Eye (tissue), 1 donor: ENCODE data around the gene C8G.
A peak's percentile ranks its signal among the peaks of the same experiment; 100 is the strongest.

ENCODE experiments used
- DNase-seq: peaks from one replicate; pipeline ENCODE4 v3.0.0-alpha.2; 2015

The C8G gene

GRCh38 chr9:136942112-136942880 lies 2.7 kb upstream of the C8G start:
- DNase-seq = no peak

DNA sequence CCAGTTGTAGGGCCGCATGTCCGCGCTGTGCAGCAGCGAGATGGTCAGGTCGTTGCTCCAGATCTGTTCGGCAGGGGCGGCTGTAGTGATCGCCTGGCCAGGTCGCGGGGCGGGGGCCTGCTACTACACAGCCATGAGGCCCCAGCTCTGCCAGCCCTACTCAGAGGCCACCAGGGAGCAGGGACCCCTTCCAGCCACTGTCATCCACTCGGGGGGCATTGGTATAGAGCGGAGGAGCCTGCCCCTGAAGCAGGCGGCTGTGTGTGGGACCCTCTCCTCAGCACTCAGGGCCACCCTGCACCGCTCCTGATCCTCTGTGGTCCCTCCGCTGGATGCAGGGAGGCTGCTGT lies 2.2 kb upstream of the C8G start:
- no peak for DNase-seq

DNA sequence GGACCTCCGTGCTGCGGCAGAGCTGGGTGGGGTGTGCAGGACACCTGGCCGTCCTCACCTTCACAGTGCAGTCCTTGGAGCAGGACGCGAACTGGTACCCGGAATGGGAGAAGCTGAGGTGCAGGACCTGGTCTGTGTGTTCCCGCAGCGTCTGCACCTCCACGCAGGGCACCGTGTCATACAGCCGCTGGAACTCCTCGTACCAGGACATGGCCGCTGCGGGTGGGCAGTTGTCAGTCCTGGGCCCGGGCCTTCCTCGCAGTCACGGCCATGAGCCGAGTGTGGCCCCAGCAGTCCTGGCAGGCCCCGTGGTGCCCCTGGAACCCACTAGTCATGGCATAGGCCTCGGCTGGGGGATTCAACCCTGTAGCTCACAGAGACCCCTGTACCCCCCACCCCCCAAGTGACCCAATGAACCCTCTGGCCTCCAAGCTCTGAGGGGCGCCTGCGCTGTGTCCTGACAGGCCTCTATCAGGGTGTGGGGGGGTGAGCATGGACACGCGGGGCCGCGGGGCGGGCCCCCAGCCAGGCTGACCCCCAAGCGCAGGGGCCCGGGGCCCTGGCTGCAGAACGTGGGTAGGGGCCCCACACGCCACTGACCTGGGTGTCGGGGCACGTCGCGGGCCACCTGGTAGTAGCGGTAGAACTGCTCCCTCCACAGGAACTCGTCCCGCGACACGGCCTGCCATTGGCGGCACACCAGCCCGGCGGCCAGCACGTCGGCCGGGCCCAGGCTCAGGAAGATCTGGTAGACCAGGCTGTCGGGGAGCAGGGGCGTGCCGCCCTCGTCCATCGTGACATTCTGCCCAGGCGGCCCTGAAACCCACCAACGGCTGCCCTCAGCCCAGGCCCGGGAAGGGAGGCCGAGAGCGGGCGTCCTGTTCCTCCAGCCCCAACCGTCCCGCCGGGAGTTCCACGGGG lies 1.5 kb upstream of the C8G start:
- DNase-seq = no peak

DNA sequence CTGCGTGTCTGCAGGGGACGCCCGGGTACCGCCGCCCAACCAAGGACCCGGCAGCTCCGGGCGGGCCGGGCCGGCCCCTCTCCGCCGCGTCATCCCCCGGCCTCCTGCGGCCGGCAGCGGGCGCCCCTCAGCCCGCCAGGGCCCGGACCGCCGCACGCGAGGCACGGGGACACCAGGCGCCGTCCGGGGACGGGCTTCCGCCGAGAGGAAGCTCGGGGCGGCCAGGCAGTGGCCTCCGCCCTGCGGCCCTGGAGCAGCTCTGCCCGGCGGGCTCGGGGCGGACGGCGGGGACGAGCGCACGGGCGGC lies 878 bp upstream of the C8G start:
- no peak for DNase-seq

DNA sequence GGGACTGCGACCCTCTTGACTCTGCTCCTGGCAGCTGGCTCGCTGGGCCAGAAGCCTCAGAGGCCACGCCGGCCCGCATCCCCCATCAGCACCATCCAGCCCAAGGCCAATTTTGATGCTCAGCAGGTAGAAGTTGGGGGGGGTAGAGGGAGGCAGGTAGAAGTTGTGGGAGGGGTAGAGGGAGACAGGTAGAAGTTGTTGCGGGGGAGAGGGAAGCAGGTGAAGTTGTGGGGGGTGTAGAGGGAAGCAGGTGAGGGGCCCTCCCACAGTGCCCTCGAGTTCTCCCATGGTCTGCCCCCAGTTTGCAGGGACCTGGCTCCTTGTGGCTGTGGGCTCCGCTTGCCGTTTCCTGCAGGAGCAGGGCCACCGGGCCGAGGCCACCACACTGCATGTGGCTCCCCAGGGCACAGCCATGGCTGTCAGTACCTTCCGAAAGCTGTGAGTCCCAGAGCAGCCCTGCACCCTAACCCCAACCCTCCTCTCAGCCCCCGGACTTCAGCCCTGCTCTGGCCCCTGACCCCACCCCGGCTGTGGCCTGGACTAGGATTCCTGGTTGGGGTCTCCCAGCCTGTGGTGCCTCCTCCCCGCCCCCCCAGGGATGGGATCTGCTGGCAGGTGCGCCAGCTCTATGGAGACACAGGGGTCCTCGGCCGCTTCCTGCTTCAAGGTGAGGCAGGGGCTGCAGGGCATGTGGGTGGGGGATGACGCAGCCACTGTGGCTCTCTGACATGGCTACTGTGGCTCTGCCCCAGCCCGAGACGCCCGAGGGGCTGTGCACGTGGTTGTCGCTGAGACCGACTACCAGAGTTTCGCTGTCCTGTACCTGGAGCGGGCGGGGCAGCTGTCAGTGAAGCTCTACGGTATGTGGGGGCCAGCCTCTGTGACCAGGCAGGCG lies 537 bp downstream of the C8G start:
- DNase-seq = no peak

GRCh38 chr9:136946228-136947027 lies 1.4 kb downstream of the C8G start:
- DNase-seq = no peak

DNA sequence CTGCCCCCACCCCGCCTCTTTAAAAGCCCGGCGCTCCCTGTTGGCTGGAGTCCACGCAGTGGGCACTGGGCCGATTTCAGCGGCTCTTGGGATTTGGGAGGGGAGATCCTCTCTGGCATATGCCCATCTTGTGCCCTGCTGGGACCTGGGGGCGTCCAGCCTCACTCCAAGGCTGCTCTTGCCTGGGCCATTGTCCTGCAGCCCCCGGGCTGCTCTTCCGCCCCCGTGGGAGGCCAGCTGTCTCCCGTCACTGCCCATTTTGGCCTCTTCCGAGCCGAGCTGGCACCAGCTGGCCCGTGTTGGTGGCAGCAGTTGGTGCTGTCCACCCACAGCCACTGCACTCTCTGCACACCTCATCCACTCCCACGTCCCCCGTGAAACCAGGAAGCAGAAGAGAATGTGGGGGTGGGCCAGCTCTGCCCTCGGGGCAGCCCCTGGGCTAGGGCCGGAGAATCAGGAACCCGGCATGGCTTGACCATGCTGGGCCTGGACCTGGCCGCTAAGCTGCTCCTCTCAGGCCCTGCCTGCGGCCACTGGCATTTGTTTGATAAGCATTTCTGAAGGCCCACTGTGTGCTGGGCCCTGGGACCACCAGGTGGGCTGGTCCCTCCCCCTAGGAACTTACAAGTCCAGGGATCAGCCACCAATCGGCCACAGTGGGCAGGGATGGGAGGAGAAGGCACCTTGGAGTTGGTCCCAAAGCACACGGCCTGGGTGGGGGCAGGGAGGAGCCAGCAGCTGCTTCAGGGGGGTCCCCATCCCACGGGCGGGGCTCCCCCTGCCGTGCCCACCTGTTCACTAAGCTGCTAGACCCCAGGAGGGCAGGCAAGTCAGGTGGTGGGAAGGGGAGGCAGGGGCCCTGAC lies 2.2 kb downstream of the C8G start:
- DNase-seq = no peak

- DNase-seq = peak; percentile 76
Measured at GRCh38 chr9:136947955-136948510, 3.0 kb downstream of the C8G start.

GRCh38 chr9:136949239-136949816 lies 4.3 kb downstream of the C8G start:
- DNase-seq = no peak

DNA sequence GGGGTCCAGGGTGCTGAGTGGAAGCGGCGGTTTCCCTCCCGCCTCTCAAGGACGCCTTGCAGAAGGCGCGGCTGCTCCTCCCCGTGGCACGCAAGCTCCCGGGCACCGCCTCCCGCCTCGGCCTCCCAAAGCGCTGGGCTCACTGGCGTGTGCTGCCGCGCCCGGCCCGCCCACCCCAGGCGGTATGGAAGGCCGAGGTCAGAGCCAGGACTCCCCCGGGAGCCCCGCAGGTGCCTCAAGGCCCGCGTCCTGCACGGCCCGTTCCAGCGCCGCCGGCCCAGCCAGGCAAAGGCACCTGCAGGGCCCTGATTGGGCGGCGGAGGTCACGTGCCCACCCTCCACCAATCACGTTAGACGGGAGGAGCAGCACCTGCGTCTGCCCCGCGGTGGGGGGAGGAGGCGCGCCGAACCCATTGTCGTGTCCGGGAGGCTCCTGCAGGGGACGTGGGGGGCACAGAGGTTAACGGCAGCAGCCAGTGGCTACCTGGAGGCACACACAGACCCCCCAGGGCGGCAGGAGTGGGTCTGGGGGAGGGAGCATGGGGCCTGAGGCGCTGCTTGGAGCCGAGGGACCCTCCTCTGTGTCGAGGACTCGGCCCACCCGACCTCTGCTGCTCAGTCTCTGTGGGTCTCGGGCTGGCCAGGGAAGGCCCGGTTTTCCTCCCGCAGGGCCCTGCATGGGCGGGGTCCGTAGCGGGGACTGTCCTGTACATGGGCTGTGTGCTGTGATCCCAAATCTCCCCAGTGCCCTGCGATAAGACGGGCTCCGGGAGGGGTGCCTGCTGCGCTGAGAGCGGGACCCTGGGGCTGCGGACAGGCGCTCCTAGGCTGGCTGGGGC lies 5.0 kb downstream of the C8G start:
- DNase-seq = peak; percentile 98

- no peak for DNase-seq
Measured at GRCh38 chr9:136950656-136951276, 5.7 kb downstream of the C8G start.

- no peak for DNase-seq
Measured at GRCh38 chr9:136951541-136952320, 6.7 kb downstream of the C8G start, which contains the start of gene LCN12. Gene LCN12 (plus strand): TSS chr9:136952273. CDS start chr9:136952328, 55 bp downstream.

GRCh38 chr9:136952321-136952850 lies 7.3 kb downstream of the C8G start:
- DNase-seq = no peak

- no peak for DNase-seq
Measured at GRCh38 chr9:136952876-136953770, 8.1 kb downstream of the C8G start.

DNA sequence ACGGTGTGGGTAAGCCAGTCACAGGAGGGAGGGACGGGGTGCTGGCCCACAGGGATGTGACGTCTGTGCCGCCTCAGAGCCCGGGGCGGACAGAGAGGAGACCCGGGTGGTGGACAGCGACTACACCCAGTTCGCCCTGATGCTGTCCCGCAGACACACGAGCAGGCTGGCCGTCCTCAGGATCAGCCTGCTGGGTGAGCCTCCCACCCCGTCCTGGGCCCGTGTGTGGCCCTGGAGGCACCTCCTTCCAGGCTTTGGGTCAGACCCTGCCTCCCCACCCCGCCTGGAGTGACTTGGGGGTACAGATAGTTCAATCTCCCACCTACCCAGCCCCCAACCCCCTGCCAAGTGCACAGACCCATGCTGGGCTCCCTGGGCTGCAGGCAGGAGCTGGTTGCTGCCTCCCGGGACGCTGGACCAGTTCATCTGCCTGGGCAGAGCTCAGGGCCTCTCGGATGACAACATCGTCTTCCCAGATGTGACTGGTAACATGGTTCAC lies 8.8 kb downstream of the C8G start:
- DNase-seq = no peak

DNA sequence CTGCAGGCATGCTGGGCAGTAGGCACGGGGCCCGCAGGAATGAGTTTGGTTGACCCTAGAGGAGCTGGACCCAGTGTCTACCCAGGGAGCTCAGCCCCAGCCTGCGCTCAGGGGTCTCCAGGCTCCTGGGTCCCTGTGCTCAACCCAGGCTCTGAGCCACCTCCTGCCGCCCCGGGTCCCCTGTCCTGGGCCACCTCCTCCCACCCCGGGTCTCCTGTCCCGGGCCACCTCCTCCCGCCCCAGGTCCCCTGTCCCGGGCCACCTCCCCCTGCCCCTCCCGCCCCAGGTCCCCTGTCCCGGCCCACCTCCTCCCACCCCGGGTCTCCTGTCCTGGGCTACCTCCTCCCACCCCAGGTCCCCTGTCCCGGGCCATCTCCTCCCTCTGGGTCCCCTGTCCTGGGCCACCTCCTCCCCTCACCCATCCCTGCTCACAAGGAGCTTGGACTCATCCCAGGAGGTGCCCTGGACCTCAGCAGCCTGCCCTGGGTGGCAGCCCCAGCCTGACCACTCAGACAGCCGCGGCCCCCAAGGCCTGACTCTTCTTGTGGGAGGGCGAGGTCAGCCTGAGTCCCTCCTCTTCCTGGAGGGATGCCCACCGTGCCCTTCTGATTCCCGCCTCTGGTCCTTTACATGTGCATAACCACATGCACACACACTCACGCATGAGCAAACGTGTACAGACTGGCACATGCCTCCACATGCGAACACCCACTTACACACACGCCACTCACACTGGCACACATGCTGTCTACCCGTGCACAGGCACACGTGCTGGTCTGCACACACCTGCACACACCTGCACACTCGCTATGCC lies 9.4 kb downstream of the C8G start:
- DNase-seq = no peak
